Mammary epithelial cell (primary cell): ENCODE measurements around the gene COL25A1.

Experiments used
- EZH2 ChIP-seq: IDR thresholded peaks from 2 replicates; pipeline ENCODE4 v1.6.1; 2012; ENCODE audit warnings: low read length, inconsistent platforms, borderline replicate concordance
- TF ChIP-seq, protein P1 (sequence below), 2 donors: IDR thresholded peaks in 1 of 2; conservative IDR thresholded peaks in 1 of 2; 2 replicates each; pipeline ENCODE4 v1.5.1; 2011 to 2012; ENCODE audit warnings: inconsistent platforms in 2 of 2, low read length in 2 of 2, mild to moderate bottlenecking in 2 of 2, control low read depth in 1 of 2, low read depth in 1 of 2; ENCODE audit not compliant: insufficient read depth in 1 of 2; ENCODE audit errors: extremely low read depth in 1 of 2

DNA sequence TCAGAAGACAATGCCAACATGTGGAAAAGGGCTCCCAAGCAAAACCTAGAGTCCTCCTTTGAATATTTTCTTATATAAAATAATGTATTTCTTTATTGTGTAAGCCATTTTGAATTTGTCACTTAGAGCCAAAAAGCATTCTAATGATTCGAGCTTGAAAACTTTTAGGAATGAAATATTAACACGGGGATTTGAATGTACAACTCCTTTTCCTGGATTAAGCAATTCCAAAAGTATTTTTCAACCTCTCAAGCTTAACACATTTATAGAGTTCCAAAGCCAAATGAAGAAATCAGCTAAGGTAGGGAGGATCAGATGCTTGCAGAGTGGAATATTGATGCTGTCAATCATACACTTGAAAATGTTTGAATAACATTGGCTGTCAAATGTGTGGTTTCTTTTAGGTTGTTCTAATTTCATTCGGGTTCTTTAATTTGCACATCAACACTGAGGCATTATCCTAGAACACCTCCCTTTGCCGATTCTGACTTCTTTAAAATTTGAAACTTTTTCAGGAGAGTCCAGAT, 472.4 kb downstream of the COL25A1 start:
- TF ChIP-seq, protein P1, sequence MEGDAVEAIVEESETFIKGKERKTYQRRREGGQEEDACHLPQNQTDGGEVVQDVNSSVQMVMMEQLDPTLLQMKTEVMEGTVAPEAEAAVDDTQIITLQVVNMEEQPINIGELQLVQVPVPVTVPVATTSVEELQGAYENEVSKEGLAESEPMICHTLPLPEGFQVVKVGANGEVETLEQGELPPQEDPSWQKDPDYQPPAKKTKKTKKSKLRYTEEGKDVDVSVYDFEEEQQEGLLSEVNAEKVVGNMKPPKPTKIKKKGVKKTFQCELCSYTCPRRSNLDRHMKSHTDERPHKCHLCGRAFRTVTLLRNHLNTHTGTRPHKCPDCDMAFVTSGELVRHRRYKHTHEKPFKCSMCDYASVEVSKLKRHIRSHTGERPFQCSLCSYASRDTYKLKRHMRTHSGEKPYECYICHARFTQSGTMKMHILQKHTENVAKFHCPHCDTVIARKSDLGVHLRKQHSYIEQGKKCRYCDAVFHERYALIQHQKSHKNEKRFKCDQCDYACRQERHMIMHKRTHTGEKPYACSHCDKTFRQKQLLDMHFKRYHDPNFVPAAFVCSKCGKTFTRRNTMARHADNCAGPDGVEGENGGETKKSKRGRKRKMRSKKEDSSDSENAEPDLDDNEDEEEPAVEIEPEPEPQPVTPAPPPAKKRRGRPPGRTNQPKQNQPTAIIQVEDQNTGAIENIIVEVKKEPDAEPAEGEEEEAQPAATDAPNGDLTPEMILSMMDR (conservative IDR thresholded peaks at IDR 0.05 in 1 of 2, IDR thresholded peaks at IDR 0.05 in 1 of 2; ENCODE audit: extremely low read depth in 1 of 2, insufficient read depth in 1 of 2, low read depth in 1 of 2, low read length in 2 of 2): no peak
- no peak for TF ChIP-seq EZH2
